AG09309 (cell line): ENCODE data around the gene NAV3.

Experiments
- DNase-seq: peaks from one replicate; pipeline ENCODE4 v3.0.0-alpha.2; 2010; ENCODE audit warnings: low read depth
- H3K4me3 ChIP-seq: 2 replicates; pipeline ENCODE4 v1.5.1; 2011; ENCODE audit warnings: mild to moderate bottlenecking, low read depth, low read length, moderate library complexity; ENCODE audit not compliant: control insufficient read depth
- CTCF ChIP-seq: IDR thresholded peaks from 2 replicates; pipeline ENCODE4 v1.5.1; 2011; ENCODE audit warnings: mild to moderate bottlenecking, low read depth, low read length, inconsistent platforms; ENCODE audit not compliant: insufficient read depth, control insufficient read depth; ENCODE audit errors: missing control alignments

NAV3 gene

GRCh38 chr12:77974645-77975044 lies 144.0 kb downstream of the NAV3 start:
- no peak overlapping the region for H3K4me3 ChIP-seq
- TF ChIP-seq CTCF: no peak
- no peak for DNase-seq

GRCh38 chr12:77979597-77980250 lies 149.0 kb downstream of the NAV3 start:
- no peak for DNase-seq
- TF ChIP-seq CTCF: no peak
- H3K4me3 ChIP-seq: no peak overlapping the region

- no peak for TF ChIP-seq CTCF
- no peak for DNase-seq
These were observed 150.1 kb downstream of the NAV3 start for GRCh38 chr12:77980782-77981181.

GRCh38 chr12:77983859-77984258 lies 153.2 kb downstream of the NAV3 start:
- H3K4me3 ChIP-seq: no peak overlapping the region
- no peak for DNase-seq
- no peak for TF ChIP-seq CTCF

More at GRCh38 chr12:77980782-77981181, 150.1 kb downstream of the NAV3 start:
- H3K4me3 ChIP-seq: no peak overlapping the region

GRCh38 chr12:77992760-77993159 lies 162.1 kb downstream of the NAV3 start:
- TF ChIP-seq CTCF: no peak
- no peak for DNase-seq
- H3K4me3 ChIP-seq: no peak overlapping the region

GRCh38 chr12:77993658-77994057 lies 163.0 kb downstream of the NAV3 start:
- no peak overlapping the region for H3K4me3 ChIP-seq
- TF ChIP-seq CTCF: no peak

More at GRCh38 chr12:77993658-77994057, 163.0 kb downstream of the NAV3 start:
- DNase-seq: no peak
